HepG2 (cell line): ENCODE results near the gene ITGAV.

Experiments used
- CHD2 ChIP-seq: IDR thresholded peaks from 2 replicates; pipeline ENCODE4 v1.6.1; 2011; ENCODE audit warnings: low read depth, low read length, improper control_type of control experiment
- EP300 ChIP-seq, 3 experiments: sonication (generic) in 1 of 3; formaldehyde crosslinking in 1 of 3; IDR thresholded peaks; 2 replicates each; pipeline versions ENCODE4 v1.5.1 to v1.6.1; 2011 to 2020; ENCODE audit warnings: low read depth in 2 of 3, low read length in 2 of 3, borderline replicate concordance in 1 of 3, improper control_type of control experiment in 1 of 3, mild to moderate bottlenecking in 1 of 3, missing genetic modification reagents in 1 of 3, moderate library complexity in 1 of 3
- GABPA ChIP-seq, 2 experiments: IDR thresholded peaks; 2 replicates each; pipeline ENCODE4 v1.6.1; 2011 to 2016; ENCODE audit warnings: low read depth in 2 of 2, low read length in 1 of 2, missing biosample characterization in 1 of 2, missing genetic modification characterization in 1 of 2
- ZBTB8A ChIP-seq: sonication (generic); formaldehyde crosslinking; IDR thresholded peaks from 2 replicates; pipeline ENCODE4 v1.4.0; 2020; ENCODE audit warnings: mild to moderate bottlenecking, low read depth, missing genetic modification reagents, borderline replicate concordance
- ZKSCAN8 ChIP-seq: IDR thresholded peaks from 2 replicates; pipeline ENCODE4 v1.6.1; 2016; ENCODE audit warnings: borderline replicate concordance, missing genetic modification reagents, missing compliant biosample characterization
- ZNF10 ChIP-seq: sonication (generic); formaldehyde crosslinking; IDR thresholded peaks from 2 replicates; pipeline ENCODE4 v1.4.0; 2020; ENCODE audit warnings: mild to moderate bottlenecking, low read depth, missing genetic modification reagents, borderline replicate concordance
- ZNF12 ChIP-seq: sonication (generic); formaldehyde crosslinking; IDR thresholded peaks from 2 replicates; pipeline ENCODE4 v1.5.0; 2020; ENCODE audit warnings: missing genetic modification reagents
- TF ChIP-seq, protein P1 (sequence below): sonication (generic); formaldehyde crosslinking; IDR thresholded peaks from 2 replicates; pipeline ENCODE4 v1.5.0; 2020; ENCODE audit warnings: mild to moderate bottlenecking, missing genetic modification reagents, moderate library complexity
- TF ChIP-seq, protein P2 (sequence below): sonication (generic); formaldehyde crosslinking; IDR thresholded peaks from 2 replicates; pipeline ENCODE4 v1.4.0; 2020; ENCODE audit warnings: mild to moderate bottlenecking, missing genetic modification reagents
- TF ChIP-seq, protein P3 (sequence below): sonication (generic); formaldehyde crosslinking; conservative IDR thresholded peaks from 2 replicates; pipeline ENCODE4 v1.4.0; 2020; ENCODE audit warnings: missing genetic modification reagents
- TF ChIP-seq, protein P4 (sequence below): sonication (generic); formaldehyde crosslinking; IDR thresholded peaks from 2 replicates; pipeline ENCODE4 v1.5.0; 2020; ENCODE audit warnings: missing genetic modification reagents
- TF ChIP-seq, protein P5 (sequence below): sonication (generic); formaldehyde crosslinking; IDR thresholded peaks from 2 replicates; pipeline ENCODE4 v1.8.0; 2022; ENCODE audit warnings: missing genetic modification reagents, mild to moderate bottlenecking, borderline replicate concordance

DNA sequence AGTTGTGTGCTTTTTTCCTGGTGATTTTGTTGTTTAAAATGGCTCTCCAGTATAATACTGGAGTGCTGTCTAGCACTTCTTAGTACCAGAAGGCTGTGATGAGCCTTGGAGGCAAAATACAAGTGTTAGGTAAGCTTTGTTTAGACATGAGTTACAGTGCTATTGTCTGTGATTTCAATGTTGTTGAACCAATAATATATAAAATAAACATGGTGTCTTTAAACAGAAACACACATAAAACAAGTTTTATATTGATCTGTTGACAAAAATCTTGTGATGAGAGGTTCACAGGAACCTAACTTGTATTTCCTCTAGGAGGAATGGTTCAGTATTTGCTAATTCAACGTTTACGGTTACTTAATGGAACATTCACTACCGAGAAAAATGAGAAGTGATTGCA is 99.0 kb downstream of the ITGAV start:
- TF ChIP-seq ZBTB8A (CRISPR knock-in tag) (no peak), EP300 (IDR thresholded peaks at IDR 0.05; ENCODE audit: low read depth in 2 of 2, low read length in 2 of 2) (no peak), EP300 (CRISPR knock-in tag; IDR thresholded peaks at IDR 0.05; ENCODE audit: borderline replicate concordance) (no peak), ZNF12 (CRISPR knock-in tag) (no peak), CHD2 (no peak), GABPA (IDR thresholded peaks at IDR 0.05; ENCODE audit: low read depth, low read length) (no peak), GABPA (CRISPR knock-in tag; IDR thresholded peaks at IDR 0.05; ENCODE audit: low read depth) (no peak), ZNF10 (CRISPR knock-in tag) (no peak), ZKSCAN8 (no peak)
- TF ChIP-seq, protein P1, sequence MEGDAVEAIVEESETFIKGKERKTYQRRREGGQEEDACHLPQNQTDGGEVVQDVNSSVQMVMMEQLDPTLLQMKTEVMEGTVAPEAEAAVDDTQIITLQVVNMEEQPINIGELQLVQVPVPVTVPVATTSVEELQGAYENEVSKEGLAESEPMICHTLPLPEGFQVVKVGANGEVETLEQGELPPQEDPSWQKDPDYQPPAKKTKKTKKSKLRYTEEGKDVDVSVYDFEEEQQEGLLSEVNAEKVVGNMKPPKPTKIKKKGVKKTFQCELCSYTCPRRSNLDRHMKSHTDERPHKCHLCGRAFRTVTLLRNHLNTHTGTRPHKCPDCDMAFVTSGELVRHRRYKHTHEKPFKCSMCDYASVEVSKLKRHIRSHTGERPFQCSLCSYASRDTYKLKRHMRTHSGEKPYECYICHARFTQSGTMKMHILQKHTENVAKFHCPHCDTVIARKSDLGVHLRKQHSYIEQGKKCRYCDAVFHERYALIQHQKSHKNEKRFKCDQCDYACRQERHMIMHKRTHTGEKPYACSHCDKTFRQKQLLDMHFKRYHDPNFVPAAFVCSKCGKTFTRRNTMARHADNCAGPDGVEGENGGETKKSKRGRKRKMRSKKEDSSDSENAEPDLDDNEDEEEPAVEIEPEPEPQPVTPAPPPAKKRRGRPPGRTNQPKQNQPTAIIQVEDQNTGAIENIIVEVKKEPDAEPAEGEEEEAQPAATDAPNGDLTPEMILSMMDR (CRISPR knock-in tag): no peak
- TF ChIP-seq, protein P2, sequence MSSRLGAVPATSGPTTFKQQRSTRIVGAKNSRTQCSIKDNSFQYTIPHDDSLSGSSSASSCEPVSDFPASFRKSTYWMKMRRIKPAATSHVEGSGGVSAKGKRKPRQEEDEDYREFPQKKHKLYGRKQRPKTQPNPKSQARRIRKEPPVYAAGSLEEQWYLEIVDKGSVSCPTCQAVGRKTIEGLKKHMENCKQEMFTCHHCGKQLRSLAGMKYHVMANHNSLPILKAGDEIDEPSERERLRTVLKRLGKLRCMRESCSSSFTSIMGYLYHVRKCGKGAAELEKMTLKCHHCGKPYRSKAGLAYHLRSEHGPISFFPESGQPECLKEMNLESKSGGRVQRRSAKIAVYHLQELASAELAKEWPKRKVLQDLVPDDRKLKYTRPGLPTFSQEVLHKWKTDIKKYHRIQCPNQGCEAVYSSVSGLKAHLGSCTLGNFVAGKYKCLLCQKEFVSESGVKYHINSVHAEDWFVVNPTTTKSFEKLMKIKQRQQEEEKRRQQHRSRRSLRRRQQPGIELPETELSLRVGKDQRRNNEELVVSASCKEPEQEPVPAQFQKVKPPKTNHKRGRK: no peak
- TF ChIP-seq, protein P3, sequence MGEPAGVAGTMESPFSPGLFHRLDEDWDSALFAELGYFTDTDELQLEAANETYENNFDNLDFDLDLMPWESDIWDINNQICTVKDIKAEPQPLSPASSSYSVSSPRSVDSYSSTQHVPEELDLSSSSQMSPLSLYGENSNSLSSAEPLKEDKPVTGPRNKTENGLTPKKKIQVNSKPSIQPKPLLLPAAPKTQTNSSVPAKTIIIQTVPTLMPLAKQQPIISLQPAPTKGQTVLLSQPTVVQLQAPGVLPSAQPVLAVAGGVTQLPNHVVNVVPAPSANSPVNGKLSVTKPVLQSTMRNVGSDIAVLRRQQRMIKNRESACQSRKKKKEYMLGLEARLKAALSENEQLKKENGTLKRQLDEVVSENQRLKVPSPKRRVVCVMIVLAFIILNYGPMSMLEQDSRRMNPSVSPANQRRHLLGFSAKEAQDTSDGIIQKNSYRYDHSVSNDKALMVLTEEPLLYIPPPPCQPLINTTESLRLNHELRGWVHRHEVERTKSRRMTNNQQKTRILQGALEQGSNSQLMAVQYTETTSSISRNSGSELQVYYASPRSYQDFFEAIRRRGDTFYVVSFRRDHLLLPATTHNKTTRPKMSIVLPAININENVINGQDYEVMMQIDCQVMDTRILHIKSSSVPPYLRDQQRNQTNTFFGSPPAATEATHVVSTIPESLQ (CRISPR knock-in tag): no peak
- TF ChIP-seq, protein P4, sequence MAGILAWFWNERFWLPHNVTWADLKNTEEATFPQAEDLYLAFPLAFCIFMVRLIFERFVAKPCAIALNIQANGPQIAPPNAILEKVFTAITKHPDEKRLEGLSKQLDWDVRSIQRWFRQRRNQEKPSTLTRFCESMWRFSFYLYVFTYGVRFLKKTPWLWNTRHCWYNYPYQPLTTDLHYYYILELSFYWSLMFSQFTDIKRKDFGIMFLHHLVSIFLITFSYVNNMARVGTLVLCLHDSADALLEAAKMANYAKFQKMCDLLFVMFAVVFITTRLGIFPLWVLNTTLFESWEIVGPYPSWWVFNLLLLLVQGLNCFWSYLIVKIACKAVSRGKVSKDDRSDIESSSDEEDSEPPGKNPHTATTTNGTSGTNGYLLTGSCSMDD (CRISPR knock-in tag): no peak
- TF ChIP-seq, protein P5, sequence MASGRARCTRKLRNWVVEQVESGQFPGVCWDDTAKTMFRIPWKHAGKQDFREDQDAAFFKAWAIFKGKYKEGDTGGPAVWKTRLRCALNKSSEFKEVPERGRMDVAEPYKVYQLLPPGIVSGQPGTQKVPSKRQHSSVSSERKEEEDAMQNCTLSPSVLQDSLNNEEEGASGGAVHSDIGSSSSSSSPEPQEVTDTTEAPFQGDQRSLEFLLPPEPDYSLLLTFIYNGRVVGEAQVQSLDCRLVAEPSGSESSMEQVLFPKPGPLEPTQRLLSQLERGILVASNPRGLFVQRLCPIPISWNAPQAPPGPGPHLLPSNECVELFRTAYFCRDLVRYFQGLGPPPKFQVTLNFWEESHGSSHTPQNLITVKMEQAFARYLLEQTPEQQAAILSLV: no peak
